GM23338 (cell line): ENCODE data around the gene NMNAT1.

Experiments
- CTCF ChIP-seq, 2 experiments: fragments of 200-600 bp in 1 of 2; sonication (generic) in 1 of 2; conservative IDR thresholded peaks; 2 replicates each; pipeline versions ENCODE4 v1.5.1 to v1.6.1; 2016 to 2017; ENCODE audit warnings: antibody characterized with exemption in 2 of 2, low read depth in 2 of 2, mild to moderate bottlenecking in 2 of 2, moderate library complexity in 1 of 2
- STAT1 ChIP-seq: IDR thresholded peaks from one replicate; pipeline ENCODE4 v1.6.1; 2016; ENCODE audit warnings: antibody characterized with exemption; ENCODE audit not compliant: unreplicated experiment

GRCh38 chr1:9996624-9997582 lies 53.6 kb downstream of the NMNAT1 start, which contains the start of gene RBP7:
- no peak for TF ChIP-seq CTCF (conservative IDR thresholded peaks at IDR 0.05; ENCODE audit: low read depth in 2 of 2)
- TF ChIP-seq STAT1: no peak
